Neural cell (in vitro differentiated cells): ENCODE data around the gene CYP11A1.

Source experiments
- EP300 ChIP-seq: fragments of 450-650 bp; conservative IDR thresholded peaks from 2 replicates; pipeline ENCODE4 v1.6.1; 2014; ENCODE audit warnings: antibody characterized with exemption, mild to moderate bottlenecking, moderate library complexity; ENCODE audit not compliant: poor library complexity, severe bottlenecking
- EZH2 ChIP-seq: fragments of 200-600, 300-800 bp; shearing (Covaris generic), sonication (generic); IDR thresholded peaks from 2 replicates; pipeline ENCODE4 v1.6.1; 2014; ENCODE audit warnings: antibody characterized with exemption, low read length, borderline replicate concordance, mild to moderate bottlenecking; ENCODE audit not compliant: insufficient read depth, poor library complexity, severe bottlenecking
- MXI1 ChIP-seq: fragments of 450-650 bp; conservative IDR thresholded peaks from 2 replicates; pipeline ENCODE4 v1.6.1; 2014; ENCODE audit warnings: antibody characterized with exemption, mild to moderate bottlenecking; ENCODE audit not compliant: poor library complexity, severe bottlenecking
- POLR2AphosphoS5 ChIP-seq: IDR thresholded peaks from 2 replicates; pipeline ENCODE4 v1.6.1; 2012
- RAD21 ChIP-seq: fragments of 450-650 bp; conservative IDR thresholded peaks from 2 replicates; pipeline ENCODE4 v1.6.1; 2014; ENCODE audit warnings: antibody characterized with exemption, mild to moderate bottlenecking, moderate library complexity
- REST ChIP-seq: IDR thresholded peaks from 2 replicates; pipeline ENCODE4 v1.6.1; 2012; ENCODE audit warnings: borderline replicate concordance
- SMC3 ChIP-seq: fragments of 450-650 bp; conservative IDR thresholded peaks from 2 replicates; pipeline ENCODE4 v1.6.1; 2014; ENCODE audit warnings: antibody characterized with exemption, mild to moderate bottlenecking, moderate library complexity; ENCODE audit not compliant: poor library complexity
- TAF1 ChIP-seq: IDR thresholded peaks from 2 replicates; pipeline ENCODE4 v1.6.1; 2012; ENCODE audit warnings: low read depth
- TF ChIP-seq, protein P1 (sequence below): fragments of 450-650 bp; IDR thresholded peaks from 2 replicates; pipeline ENCODE4 v1.5.1; 2014; ENCODE audit warnings: antibody characterized with exemption, mild to moderate bottlenecking, moderate library complexity; ENCODE audit not compliant: poor library complexity, severe bottlenecking

DNA sequence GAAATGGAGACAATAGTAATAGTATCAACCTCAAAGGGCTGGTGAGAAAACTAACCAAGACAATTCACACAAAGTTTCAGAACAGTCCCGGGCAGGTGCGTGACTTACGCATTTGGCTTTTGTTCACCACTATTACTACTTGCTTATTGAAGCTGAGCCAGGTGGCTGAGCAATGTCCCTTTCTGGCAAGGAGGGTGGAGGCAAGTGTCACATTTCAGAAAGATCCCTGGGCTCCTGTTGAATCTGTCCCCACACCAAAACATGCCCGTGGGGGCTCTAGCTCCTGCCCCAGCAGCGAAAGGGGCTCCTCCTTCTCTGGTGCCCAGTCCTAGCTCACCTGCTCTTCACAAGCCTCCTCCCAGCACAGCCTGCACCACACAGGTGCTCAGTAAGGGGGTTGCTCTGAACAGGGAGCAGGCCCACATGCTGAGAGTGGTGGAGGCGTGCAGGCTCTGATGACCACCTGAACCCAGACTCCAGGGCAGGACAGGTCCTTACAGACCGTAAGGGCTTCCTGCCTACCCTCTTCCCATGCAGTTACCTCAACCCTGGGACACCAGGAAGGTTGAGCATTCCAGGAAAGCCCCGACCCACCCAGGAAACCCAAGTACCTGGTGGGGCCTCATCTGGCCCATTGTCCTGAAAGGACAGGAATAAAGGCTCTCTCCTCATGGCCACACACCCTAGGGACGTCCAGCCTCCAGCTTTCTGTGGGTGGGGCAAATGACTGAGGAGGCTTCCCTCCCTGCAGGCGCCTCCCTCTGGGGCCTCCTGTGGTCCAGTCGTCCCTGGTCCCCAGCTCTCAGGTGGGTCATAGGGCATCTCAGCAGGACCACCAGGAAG is 33.7 kb upstream of the CYP11A1 start:
- TF ChIP-seq, protein P1, sequence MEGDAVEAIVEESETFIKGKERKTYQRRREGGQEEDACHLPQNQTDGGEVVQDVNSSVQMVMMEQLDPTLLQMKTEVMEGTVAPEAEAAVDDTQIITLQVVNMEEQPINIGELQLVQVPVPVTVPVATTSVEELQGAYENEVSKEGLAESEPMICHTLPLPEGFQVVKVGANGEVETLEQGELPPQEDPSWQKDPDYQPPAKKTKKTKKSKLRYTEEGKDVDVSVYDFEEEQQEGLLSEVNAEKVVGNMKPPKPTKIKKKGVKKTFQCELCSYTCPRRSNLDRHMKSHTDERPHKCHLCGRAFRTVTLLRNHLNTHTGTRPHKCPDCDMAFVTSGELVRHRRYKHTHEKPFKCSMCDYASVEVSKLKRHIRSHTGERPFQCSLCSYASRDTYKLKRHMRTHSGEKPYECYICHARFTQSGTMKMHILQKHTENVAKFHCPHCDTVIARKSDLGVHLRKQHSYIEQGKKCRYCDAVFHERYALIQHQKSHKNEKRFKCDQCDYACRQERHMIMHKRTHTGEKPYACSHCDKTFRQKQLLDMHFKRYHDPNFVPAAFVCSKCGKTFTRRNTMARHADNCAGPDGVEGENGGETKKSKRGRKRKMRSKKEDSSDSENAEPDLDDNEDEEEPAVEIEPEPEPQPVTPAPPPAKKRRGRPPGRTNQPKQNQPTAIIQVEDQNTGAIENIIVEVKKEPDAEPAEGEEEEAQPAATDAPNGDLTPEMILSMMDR: no peak
- TF ChIP-seq EP300: no peak
- no peak for TF ChIP-seq POLR2AphosphoS5
- no peak for TF ChIP-seq MXI1
- TF ChIP-seq SMC3: no peak
- no peak for TF ChIP-seq EZH2
- no peak for TF ChIP-seq TAF1
- TF ChIP-seq REST: no peak
- TF ChIP-seq RAD21: no peak
